NCI-H1105 treated with DMSO at 0.1 percent for 48 hours (cell line): ENCODE data around the gene BSND.

Source experiments
- DNase-seq: peaks from one replicate; lab custom pipeline; 2025; lab: John Stamatoyannopoulos, UW

BSND gene

DNA sequence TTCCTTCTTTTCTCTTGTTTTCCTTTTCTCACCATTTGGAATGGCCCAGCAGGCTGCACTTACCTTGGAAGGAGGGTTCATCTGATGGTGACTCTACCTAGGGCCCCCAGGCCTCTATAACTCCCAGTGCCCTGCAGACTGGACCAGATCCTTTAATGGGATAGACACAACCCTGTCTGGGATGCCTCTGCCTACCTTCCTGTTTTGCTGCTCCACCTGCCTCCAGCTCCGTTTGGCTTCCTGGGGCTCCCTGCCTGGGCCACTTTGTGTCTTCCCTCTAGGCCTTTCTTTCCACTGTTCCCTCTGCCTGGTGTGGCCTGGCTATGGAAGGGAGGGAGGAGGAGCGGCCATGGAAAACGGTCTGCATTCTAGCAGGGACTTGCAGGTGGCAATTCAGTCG, 48.1 kb downstream of the BSND start:
- DNase-seq: no peak

DNA sequence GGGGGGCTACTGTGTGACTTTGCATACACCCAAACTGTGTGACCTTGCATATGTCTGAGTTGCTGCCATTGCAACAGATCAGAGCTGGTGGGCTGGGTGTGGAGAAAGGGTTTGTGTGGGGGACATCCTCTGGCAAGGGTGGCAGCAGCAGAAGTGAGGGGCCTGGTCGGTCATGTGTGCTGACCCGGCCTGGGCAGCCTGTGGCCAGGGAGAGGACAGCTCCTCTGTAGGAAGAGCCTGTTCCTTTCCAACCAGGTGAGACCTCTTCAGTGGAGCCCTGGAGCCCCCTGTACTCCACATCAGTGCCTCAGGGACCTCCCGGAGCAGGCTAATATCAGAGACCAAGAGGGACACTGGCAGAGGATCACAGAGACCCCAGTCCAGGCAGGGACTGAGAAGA, 48.9 kb downstream of the BSND start:
- DNase-seq: no peak

DNA sequence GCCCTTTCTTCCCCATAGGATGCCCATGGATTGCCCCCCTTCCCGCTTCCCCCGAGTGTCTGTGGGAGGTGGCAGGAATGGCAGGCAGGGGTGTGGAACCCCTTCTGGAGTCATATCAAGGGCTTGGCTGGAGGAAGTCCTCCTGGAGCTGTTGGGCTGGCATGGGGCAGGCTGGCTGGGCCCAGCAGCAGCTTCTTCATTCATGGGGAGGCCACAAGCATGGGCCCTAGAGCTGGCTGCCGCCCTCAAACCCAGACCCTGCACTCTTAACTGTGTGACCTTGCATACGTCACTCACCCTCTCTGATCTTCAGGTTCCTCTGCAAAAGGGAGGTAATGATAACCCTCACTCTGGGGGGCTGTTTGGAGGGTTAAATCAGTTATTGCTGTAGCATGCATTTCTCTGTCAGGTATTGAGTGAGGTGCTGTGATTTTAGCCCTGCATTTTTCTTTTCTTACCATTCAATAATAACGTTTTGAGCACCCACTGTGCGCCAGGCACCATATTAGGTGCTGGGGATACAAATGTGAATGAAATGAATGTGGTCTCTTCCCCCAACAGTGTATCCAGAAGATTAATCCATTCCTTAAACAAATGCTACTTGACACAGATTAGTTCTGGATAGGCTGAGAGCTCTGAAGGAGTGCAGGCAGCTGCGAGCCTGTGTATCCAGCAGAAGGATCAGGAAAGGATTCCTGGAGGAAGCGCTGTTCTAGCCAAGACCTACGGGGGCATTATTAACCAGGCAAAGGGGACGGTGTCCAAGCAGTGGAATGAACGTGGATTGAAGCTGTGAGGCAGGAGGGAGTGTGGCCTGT, 49.9 kb downstream of the BSND start:
- no peak for DNase-seq

DNA sequence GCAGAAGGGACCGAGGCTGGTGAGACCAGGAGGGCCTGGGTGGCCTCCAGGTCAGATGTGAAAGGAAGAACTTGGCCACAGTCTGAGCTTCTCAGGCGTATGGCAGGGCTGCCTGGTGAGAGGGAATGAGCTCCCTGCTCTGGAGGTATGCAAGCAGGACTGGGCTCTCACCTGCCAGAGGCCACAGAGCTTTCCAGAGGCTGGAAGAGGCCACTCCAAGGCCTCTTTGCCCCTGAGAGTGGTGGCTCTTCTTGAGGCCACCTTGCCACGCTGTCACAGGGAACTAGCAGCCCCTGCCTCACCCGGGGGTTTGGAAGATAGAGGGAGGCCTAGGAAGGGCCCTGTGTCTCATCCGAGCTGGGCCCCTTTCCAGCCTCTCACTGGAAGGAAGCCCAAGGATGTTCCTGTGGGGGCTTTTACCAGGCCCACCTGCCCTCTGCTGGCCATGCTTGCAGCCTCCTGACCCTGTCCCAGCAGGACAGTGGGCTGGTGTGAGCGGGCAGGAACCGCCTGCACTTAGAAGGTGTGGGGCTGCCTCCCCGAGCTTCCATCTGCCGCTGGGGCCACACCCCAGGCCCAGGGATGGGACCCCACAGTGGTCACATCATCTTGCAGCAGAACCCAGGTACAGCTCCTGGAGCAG, 50.7 kb downstream of the BSND start:
- no peak for DNase-seq

DNA sequence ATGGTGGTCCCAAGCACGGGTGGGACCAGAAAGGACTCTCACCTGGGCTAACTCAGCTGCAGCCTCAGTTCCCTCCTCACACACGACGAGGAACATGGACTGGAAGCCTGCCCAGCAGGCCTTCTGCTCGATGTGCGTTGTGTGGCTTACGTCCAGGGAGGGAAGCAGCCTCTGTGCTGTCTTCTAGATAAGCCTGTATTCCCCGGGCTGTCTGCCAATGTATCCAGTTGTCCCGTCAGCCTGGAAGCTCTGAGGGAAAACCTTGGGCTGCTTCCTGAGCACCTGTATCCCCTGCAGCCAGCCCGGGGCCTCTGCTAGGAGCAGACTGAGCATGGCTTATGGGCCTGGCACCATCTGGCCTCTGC, 51.2 kb downstream of the BSND start:
- peak; percentile 10 for DNase-seq

DNA sequence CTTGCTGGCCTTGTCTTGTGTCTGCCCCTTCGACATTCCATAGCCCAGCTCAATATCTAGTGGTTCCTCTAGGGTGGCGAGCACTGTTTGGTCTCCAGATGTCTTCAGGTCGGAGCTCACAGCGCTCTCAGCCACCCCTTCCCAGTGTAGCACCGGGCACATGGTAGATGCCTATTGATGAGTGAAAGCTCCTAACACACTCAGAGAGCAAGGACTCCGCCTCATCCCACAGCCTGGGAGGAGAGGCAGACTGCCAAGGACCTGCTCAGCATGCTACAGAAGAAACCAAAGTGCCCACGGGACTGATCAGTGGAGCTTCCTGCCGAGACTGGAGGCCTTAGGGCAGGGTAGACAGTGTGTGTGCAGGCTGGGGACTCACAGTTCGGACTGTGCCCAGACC, 51.5 kb downstream of the BSND start:
- no peak for DNase-seq

DNA sequence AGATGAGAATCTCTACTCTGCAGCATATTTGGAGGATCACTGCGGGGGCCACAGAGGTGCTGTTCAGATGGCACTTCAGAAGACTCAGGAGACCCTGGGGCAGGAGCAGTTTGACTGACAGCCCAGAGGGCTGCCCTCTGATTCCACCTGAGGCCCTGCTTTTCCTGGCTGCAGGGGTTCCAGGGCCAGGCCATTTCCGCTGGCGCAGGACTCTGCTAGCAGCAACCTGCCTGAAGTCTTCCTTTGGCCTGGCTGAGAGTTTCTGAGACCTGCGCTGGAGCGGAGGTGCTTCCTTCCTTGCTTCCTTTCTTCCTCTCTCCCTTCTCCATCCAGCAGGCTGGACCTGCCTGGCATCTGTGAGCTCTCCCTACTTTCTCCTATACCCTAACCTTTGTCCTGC, 52.4 kb downstream of the BSND start:
- no peak for DNase-seq

DNA sequence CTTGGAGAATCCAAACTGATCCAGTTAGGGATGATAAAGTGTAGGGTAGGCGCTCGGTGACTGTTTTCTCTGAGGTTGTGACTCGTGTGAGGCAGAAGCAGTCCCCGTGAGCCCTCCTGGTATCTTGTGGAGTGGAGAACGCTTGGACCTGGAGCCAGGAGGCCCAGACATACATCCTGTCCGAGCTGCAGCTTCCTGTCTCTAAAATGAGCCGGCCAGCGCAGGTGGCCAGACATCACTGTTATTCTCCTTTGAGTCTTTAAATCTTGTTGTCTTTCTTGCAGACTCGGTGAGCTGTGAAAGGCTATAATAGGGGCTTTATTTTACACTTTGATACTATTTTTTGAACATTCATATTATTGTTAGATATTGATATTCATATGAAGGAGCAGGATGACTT, 52.9 kb downstream of the BSND start:
- DNase-seq: no peak

DNA sequence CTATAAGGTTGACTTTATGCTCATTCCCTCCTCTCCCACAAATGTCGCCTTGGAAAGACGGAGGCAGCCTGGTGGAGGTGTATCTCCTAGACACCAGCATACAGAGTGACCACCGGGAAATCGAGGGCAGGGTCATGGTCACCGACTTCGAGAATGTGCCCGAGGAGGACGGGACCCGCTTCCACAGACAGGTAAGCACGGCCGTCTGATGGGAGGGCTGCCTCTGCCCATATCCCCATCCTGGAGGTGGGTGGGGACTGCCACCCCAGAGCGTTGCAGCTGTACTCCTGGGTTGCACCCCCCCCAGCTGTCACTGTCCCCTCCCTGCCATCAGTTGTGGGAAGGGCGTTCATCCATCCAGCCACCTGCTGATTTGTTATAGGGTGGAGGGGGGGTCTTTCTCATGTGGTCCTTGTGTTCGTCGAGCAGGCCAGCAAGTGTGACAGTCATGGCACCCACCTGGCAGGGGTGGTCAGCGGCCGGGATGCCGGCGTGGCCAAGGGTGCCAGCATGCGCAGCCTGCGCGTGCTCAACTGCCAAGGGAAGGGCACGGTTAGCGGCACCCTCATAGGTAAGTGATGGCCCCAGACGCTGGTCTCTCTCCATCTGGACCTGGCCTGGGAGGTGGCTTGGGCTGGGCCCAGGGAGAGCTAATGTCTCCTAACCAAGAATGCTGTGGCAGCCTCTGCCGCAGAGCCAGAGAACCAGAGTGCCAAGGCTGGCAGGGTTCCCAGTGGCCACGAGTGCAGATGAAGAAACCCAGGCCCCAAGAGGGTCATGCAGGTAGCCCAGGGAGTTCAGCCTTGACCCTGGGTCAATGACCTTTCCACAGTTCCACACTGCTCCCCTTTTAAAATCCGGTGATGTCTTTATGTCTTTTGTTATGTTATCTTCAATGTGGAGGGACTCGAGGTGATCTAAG, 53.7 kb downstream of the BSND start:
- no peak for DNase-seq

DNA sequence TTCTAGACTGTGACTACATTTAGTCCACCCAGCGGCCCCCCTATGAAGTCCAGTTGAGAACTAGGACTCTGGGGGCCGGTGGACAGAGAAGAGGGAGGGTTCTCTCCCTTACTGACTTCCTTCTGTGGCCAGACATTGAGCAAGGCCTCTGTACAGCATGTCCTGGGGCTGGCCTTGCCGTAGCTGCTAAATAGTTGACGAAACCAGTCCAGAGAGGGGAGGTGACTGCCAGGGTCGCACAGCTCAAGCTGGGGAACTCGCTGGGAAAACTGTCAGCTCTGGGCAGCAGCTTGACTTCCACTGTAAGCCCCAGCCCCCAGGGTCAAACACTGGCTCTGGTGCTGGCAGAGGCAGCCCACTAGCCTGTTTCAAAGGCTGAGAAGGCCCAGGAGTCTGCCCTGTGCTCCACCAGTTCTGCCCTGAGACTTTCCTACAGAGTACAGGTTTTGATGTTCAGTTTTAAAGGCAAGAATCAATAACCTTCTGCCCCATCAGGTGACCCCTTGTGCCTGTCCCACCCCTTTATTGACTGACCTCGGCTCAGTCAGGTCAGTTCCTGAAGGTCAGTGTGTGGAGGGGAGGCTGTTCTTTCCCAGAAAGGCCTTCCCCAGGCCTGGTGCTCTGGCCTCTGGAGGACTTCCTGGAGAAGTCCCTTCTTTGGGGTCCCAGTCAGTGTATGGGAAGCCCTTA, 54.7 kb downstream of the BSND start:
- no peak for DNase-seq

DNA sequence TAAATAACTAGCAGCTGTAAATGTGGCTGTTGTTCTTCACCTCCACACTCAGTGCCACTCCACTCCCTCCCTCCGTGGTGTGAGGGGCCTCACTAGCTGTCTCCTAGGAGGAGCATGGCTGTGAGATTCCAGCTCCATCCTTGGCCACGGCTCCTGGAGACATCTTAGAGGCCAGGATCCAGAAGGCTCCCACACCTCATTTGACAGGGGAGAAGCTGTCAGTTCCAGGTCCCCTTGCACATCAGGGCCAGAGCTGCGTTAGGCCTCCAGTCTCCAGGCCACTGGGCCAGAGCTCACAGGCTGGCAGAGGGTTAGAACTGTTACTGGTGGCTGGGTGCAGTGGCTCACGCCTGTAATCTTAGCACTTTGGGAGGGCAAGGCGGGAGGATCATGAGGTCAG, 55.7 kb downstream of the BSND start:
- no peak for DNase-seq

DNA sequence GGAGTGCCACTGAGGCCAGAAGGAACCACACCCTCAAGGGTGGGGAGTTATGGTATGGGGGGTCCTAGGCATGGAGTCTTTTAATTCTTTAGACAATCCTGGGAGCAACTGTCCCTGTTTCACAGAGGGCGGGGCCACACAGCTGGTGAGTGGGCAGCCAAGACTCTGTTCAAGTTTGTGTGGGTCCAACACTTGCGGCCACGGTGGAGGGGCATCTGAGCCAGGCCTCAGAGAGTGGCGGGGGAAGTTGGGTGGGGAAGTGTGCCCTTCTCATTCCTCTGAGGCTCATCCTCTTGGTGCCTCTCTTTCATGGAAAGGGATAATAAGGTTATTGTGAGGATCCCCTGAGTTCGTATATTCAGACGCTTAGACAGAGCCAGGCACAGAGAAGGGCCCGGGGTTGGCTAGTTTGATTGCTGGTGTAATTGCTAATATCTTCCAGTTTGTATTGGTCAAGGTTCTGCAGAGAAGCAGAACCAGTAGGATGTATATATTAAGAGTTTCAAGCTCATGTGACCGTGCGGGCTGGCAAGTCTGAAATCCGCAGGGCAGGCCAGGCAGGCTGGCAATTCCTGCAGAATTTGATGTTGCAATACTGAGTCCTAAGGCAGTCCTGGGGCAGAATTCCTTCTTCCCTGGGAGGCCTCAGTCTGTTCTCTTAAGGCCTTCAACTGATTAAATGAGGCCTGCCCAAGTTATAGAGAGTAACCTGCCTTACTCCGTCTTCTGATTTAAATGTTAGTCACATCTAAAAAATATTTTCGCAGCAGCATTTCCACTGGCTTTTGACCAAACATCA, 56.5 kb downstream of the BSND start:
- no peak for DNase-seq

DNA sequence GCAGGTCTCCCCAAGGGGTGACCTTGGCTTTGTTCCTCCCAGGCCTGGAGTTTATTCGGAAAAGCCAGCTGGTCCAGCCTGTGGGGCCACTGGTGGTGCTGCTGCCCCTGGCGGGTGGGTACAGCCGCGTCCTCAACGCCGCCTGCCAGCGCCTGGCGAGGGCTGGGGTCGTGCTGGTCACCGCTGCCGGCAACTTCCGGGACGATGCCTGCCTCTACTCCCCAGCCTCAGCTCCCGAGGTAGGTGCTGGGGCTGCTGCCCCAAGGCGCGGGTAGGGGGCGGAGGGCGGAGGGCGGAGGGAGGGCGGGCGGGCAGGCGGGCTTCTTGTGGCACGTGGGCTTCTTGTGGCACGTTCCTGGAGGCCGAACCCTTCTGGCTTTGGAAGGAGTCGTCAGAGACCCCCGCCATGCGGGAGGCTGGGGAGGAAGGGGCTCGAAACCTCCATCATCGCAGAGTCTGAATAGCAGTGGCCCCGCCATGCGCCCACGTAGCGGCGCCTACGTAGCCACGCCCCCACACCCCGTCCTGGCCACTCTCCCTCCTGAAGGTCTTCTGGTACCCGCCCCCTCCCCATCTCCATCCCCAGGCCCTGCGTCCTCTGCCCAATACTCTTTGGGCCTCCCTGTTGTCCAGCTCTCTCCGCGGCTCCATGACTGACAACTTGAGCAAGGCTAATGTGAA, 57.4 kb downstream of the BSND start:
- no peak for DNase-seq

DNA sequence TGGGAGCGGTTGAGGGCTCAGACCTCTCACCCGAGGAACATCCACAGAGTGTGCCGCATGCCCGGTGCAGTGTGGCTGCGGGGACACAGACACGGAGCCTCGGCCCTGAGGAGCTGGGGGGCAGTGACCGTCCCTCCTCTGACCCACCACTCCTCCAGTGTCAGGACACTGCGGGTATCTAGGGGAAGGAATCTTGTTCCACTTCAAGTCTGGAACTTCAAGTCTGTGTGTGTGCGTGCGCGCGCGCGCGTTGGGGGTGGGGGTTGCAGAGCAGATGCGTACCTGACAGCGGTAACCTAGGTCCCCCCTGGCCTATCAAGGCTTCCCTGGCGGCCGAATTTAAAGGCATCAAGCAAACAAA, 57.9 kb downstream of the BSND start:
- DNase-seq: no peak

DNA sequence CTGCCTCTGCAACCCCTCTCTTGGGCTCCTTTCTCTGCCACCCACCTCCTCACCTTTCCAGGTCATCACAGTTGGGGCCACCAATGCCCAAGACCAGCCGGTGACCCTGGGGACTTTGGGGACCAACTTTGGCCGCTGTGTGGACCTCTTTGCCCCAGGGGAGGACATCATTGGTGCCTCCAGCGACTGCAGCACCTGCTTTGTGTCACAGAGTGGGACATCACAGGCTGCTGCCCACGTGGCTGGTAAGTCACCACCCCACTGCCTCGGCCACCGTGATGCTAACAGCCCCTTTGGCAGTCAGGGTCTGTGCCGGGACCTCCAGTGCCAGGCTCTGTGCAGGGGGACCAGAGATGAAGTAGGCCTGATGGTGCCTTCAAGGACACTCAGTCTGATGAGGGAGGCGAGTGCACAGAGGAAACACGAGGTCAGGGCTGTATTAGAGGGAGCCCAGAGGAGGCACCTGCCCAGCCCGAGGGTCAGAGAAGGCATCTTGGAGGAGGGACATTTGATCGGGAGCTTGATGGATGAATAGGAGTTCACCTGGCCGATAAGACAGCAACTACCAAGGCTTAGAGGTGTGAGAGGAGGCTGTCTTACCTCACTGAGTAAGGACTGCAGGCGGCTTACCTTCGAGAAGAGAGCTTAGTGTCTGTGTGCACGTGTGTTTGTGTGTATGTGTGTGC, 58.7 kb downstream of the BSND start:
- DNase-seq: no peak

DNA sequence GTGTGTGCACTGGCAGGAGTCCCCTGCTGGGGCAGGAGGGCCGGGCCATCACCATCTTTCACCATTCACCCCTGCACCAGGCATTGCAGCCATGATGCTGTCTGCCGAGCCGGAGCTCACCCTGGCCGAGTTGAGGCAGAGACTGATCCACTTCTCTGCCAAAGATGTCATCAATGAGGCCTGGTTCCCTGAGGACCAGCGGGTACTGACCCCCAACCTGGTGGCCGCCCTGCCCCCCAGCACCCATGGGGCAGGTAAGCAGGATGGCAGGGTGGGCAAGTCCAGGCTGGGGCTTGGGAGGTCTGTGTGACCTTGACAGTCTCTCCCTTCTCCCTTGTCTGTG, 59.2 kb downstream of the BSND start:
- DNase-seq: no peak

DNA sequence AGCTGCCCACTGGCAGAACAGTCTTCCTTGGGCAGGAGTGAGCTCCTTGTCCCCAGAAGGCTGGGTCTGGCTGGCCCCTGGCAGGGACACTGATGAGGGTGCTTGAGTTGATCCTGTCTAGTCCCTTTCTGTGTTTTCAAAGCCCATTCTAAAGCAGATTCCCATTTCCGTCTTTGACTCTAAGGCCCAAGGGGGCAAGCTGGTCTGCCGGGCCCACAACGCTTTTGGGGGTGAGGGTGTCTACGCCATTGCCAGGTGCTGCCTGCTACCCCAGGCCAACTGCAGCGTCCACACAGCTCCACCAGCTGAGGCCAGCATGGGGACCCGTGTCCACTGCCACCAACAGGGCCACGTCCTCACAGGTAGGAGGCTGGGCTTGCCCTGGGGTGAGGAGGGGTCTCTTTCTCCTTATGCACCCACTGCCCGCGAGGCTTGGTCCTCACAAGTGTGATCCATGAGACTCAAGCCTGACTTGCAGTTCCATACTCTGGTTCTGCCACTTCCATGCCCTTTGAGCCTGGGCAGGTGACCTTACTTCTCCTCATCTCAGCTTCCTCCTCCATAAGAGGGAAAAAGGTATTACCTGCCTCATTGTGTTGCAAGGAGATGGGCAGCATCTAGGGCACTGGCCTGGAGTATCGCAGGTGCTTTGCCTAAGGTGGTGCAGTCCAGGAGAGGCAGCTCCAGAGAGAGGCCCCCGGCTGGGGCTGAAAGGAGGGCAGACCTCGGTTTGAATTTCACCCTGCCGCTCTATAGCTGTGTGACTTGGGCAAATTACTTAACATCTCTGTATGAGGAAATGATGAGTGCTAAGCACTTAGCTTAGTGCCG, 60.8 kb downstream of the BSND start:
- DNase-seq: no peak

DNA sequence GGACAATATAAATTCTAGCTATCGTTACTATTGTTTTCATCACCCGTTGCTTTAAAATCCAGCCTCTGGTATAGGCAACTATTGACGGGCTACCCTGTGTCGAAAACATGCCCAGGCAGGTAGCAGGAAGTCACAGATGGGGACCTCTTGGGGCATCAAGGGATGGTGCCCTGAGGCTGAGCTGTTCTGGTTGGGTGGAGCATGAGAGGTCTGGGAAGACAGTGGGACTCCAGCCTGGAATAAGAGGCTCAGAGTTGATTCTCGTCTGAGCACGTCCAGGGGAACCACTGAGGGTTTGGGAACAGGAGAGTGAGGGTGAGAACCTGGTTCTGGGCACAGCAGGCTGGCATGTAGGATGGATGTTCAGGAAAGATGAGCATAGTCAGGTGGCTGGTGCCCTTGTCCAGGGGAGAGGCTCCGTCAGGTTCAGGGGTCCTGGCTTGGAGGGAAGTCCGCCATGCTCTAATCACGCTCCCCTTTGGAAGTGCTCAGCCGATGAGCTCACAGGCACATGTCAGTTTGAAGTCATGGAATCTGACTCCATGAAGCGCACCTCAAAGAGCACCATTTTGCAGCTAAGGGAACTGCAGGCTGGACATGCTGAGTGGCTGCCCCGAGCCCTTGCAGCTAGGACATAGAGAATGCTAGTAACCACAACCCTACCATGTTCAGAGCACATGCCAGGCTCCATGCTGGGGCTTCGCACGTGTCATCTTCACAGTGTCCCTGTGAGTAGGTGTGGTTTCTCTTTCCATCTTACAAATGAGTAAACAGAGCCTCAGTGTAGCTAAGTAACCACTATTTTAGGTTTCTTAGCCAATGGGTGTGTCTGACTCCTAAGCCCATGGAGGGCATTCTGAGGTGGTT, 61.6 kb downstream of the BSND start:
- DNase-seq: no peak
